ENCODE measurements around the gene LCN6.

The LCN6 gene

GRCh38 chr9:136740971-136741882 is 7.1 kb downstream of the LCN6 start:
- in situ Hi-C loops (cut with HindIII; ENCODE audit: low pct_unique_long_range_greater_than_20kb, low sequenced_read_pairs): no loop called here
- DNase-seq (ENCODE audit: low read depth in 1 of 2, low spot score in 1 of 2): no peak
- no peak for TF ChIP-seq JUND (IDR thresholded peaks at IDR 0.05; ENCODE audit: low read depth)

- no peak for DNase-seq (ENCODE audit: low read depth in 1 of 2, low spot score in 1 of 2)
- in situ Hi-C loops (cut with HindIII; ENCODE audit: low pct_unique_long_range_greater_than_20kb, low sequenced_read_pairs): no loop called here
- TF ChIP-seq JUND (IDR thresholded peaks at IDR 0.05; ENCODE audit: low read depth): no peak
Measured at GRCh38 chr9:136740491-136740890, 7.8 kb downstream of the LCN6 start.

DNA sequence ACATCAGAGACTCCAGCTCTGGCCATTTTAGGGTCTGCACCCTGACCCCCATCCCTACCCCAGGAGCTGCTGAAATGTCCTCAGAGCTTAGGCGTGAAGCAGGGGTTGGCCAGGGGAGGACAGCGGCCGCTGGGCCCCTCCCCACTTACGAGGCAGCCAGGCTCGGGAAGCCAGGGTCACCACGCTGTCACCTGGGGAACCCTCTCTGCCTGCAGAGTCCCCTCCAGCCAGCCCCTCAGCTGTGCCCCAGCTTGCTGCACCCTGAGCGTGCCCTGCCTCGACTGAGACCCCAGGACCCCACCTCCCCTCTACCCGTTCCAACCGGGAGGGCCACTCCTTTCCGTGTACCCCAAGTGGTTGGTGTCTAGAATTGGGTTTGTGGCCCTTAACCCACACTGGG is 8.3 kb downstream of the LCN6 start:
- no peak for TF ChIP-seq JUND (IDR thresholded peaks at IDR 0.05; ENCODE audit: low read depth)
- in situ Hi-C loops (cut with HindIII; ENCODE audit: low pct_unique_long_range_greater_than_20kb, low sequenced_read_pairs): no loop called here
- DNase-seq (ENCODE audit: low read depth in 1 of 2, low spot score in 1 of 2): no peak

- in situ Hi-C loops (cut with HindIII; ENCODE audit: low pct_unique_long_range_greater_than_20kb, low sequenced_read_pairs): no loop called here
- no peak for DNase-seq (ENCODE audit: low read depth in 1 of 2, low spot score in 1 of 2)
- TF ChIP-seq JUND (IDR thresholded peaks at IDR 0.05; ENCODE audit: low read depth): no peak
Measured at GRCh38 chr9:136739509-136739908, 8.8 kb downstream of the LCN6 start.

DNA sequence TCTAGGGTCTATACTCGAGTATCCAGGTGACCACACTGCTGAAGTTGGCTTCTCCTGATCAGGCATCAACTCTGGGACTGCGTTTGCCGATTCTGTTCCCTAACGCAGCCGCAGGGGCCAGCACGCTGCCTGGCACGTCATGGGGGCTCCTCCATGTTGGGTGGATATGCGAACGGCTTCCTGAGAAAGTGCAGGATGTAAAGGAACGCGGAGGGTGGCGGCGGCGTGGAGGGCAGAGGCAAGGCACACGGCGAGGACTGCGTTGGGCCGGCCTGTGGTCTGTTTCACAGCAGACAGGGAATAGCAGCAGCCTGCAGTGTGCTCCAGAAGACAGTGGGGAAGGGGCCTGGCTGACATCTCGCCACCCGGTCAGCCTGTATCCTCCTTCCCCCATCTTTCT is 9.4 kb downstream of the LCN6 start:
- in situ Hi-C loops (cut with HindIII; ENCODE audit: low pct_unique_long_range_greater_than_20kb, low sequenced_read_pairs): no loop called here
- no peak for DNase-seq (ENCODE audit: low read depth in 1 of 2, low spot score in 1 of 2)

GRCh38 chr9:136735812-136736480 is 12.4 kb downstream of the LCN6 start:
- in situ Hi-C loops (cut with HindIII; ENCODE audit: low pct_unique_long_range_greater_than_20kb, low sequenced_read_pairs): no loop called here
- DNase-seq (ENCODE audit: low read depth in 1 of 2, low spot score in 1 of 2): no peak
- no peak for TF ChIP-seq JUND (IDR thresholded peaks at IDR 0.05; ENCODE audit: low read depth)

More for the DNA sequence above, 9.4 kb downstream of the LCN6 start:
- no peak for TF ChIP-seq JUND (IDR thresholded peaks at IDR 0.05; ENCODE audit: low read depth)

DNA sequence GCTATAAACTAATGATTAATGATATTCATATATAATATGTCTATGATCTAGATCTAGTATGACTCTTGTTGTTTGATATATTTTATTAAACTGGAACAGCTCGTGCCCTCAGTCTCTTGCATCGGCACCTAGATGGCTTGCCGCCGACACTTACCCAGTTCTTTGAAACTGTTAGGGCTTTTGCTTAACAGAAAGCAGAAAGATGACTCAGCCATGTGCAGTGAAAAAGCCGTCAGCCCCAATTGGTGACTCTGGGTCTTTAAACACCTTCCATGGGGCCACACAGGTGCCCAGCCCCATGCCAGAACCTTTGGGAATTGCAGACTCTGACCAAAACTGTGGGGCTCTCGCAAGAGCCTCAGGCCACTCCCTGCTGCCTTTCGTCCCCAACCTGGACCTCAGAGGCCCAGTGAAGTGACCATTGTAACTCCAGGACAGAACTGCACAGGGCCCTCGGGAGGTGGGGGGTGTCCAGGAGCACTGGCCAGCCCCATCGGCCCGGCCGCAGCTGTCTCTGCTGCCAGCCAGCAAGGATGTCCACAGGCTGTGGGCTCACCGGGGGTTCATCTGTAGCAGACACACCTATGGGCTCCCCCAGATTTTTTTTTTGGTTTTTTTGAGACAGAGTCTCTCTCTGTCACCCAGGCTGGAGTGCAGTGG is 13.4 kb downstream of the LCN6 start:
- TF ChIP-seq JUND (IDR thresholded peaks at IDR 0.05; ENCODE audit: low read depth): no peak
- DNase-seq (ENCODE audit: low read depth in 1 of 2, low spot score in 1 of 2): no peak
- in situ Hi-C loops (cut with HindIII; ENCODE audit: low pct_unique_long_range_greater_than_20kb, low sequenced_read_pairs): no loop called here

DNA sequence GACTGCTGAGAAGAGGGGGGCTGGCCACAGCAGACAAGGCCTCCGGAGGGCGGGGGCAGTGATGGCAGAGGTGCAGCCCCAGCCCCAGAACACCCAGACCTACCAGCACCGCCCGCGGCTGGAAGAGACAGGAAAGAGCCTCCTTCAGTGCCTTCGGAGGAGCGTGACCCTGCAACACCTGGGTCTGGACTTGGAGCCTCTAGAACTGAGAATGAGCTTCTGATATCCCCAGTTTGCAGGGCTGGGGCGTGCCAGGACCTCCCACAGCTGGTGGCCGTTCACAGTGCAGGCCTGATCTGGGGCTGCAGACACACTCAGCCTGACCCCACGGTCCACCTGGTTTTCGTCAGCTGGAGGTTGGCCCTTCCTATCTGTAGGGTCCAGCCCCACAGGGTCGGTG is 14.7 kb downstream of the LCN6 start:
- no peak for TF ChIP-seq JUND (IDR thresholded peaks at IDR 0.05; ENCODE audit: low read depth)
- in situ Hi-C loops (cut with HindIII; ENCODE audit: low pct_unique_long_range_greater_than_20kb, low sequenced_read_pairs): no loop called here

GRCh38 chr9:136732444-136733178 is 15.7 kb downstream of the LCN6 start:
- TF ChIP-seq JUND (IDR thresholded peaks at IDR 0.05; ENCODE audit: low read depth): no peak
- in situ Hi-C loops (cut with HindIII; ENCODE audit: low pct_unique_long_range_greater_than_20kb, low sequenced_read_pairs): no loop called here
- DNase-seq (ENCODE audit: low read depth in 1 of 2, low spot score in 1 of 2): no peak

More for the DNA sequence above, 14.7 kb downstream of the LCN6 start:
- no peak for DNase-seq (ENCODE audit: low read depth in 1 of 2, low spot score in 1 of 2)

DNA sequence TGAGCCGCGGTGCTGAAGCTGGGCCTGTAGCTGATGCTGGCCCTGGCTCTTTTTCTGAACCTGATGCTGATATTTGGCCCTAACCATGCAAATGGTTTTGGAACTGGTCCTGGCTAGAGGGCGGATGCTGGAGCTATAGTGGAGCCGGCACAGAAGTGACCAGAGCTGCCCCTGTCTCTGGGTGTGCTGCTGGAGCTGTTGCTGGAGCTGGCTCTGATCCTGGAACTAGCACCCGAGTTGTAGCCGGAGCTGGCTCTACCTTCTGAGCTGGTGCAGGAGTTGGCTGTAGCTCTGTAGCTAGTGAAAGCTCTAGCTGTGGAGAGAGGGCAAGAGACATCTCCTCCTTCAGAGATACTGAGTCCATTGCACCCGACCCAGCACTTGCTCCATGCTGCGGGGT is 18.4 kb downstream of the LCN6 start:
- in situ Hi-C loops (cut with HindIII; ENCODE audit: low pct_unique_long_range_greater_than_20kb, low sequenced_read_pairs): no loop called here
- TF ChIP-seq JUND (IDR thresholded peaks at IDR 0.05; ENCODE audit: low read depth): no peak
- no peak for DNase-seq (ENCODE audit: low read depth in 1 of 2, low spot score in 1 of 2)

DNA sequence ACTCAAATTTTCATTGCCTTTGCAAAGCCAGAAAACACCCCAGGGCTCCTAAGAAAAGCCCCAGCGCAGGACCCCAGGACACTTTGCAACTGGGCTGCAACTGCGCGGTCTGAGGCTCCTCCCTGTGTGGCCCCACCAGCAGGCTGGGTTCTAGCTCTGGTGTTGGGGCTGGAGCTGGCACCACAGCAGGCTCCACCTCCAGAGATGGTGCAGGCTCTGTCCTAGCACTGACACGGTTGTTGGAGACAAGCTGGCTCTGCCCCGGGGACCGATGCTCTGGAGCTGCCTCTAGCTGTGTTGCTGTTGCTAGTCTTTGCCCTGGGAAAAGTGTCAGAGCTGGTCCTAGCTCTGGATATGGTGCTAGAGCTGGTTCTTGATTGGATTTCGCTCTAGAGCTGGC is 19.2 kb downstream of the LCN6 start:
- in situ Hi-C loops (cut with HindIII; ENCODE audit: low pct_unique_long_range_greater_than_20kb, low sequenced_read_pairs): no loop called here
- no peak for DNase-seq (ENCODE audit: low read depth in 1 of 2, low spot score in 1 of 2)
- TF ChIP-seq JUND (IDR thresholded peaks at IDR 0.05; ENCODE audit: low read depth): no peak

GRCh38 chr9:136728548-136729123 is 19.7 kb downstream of the LCN6 start:
- no peak for TF ChIP-seq JUND (IDR thresholded peaks at IDR 0.05; ENCODE audit: low read depth)
- in situ Hi-C loops (cut with HindIII; ENCODE audit: low pct_unique_long_range_greater_than_20kb, low sequenced_read_pairs): no loop called here
- peak in 1 of 2 experiments; percentile 50 for DNase-seq (ENCODE audit: low read depth in 1 of 2, low spot score in 1 of 2)

Measured in T47D (cell line).